DND-41 (cell line): ENCODE measurements around the gene TMPRSS3.

Experiments
- CTCF ChIP-seq: IDR thresholded peaks from 2 replicates; pipeline ENCODE4 v1.5.1; 2012; ENCODE audit warnings: borderline replicate concordance, low read length, moderate library complexity, mild to moderate bottlenecking; ENCODE audit not compliant: poor library complexity, severe bottlenecking; ENCODE audit errors: extremely low read depth
- EZH2 ChIP-seq: IDR thresholded peaks from 3 replicates; pipeline ENCODE4 v1.6.1; 2012; ENCODE audit warnings: borderline replicate concordance, low read depth, mild to moderate bottlenecking, moderate library complexity, low read length, inconsistent platforms; ENCODE audit not compliant: severe bottlenecking

GRCh38 chr21:42343101-42343500 is 52.8 kb downstream of the TMPRSS3 start:
- TF ChIP-seq CTCF = no peak
- TF ChIP-seq EZH2 = no peak
